H4 (cell line): Measurements from ENCODE around the gene HAPLN2. TPM values are rescaled to one million over a fixed set of nuclear protein-coding genes. Genes with fewer than 3 reads are reported as not detected.
A peak's percentile ranks its signal among the peaks of the same experiment; 100 is the strongest.
"Not testable (repeated sequence)": the region's sequence is repeated elsewhere in the genome, so short reads cannot be mapped to it uniquely, and the experiment has no call there.

Experiments
- DNase-seq: peaks from one replicate; pipeline ENCODE4 v3.0.0-alpha.2; 2015; ENCODE audit warnings: low spot score
- total RNA-seq: library from RNA; depleted of rRNA; stranded (reverse); fragments of >200 nt; shearing (Covaris generic); gene quantifications from 2 replicates; pipeline ENCODE4 v1.2.3, GENCODE V29; 2014

Gene HAPLN2
- total RNA-seq, 1 experiment from 2014 or later = not detected

- DNase-seq = peak; percentile 37
Measured at GRCh38 chr1:156591432-156592157, 27.6 kb upstream of the HAPLN2 start, which contains the start of gene NAXE. TSS of gene NAXE (plus strand) at chr1:156591776. CDS start at chr1:156591805, 29 bp downstream.

GRCh38 chr1:156592158-156592909 is 26.9 kb upstream of the HAPLN2 start:
- no peak for DNase-seq

GRCh38 chr1:156592910-156593660 is 26.1 kb upstream of the HAPLN2 start:
- DNase-seq = no peak

- DNase-seq = no peak
Measured at GRCh38 chr1:156593661-156593989, 25.6 kb upstream of the HAPLN2 start.

GRCh38 chr1:156594190-156594589 is 25.0 kb upstream of the HAPLN2 start:
- DNase-seq = no peak

- no peak for DNase-seq
Measured at GRCh38 chr1:156595016-156595415, 24.2 kb upstream of the HAPLN2 start.

GRCh38 chr1:156596426-156596825 is 22.8 kb upstream of the HAPLN2 start:
- no peak for DNase-seq

- DNase-seq = no peak
Measured at GRCh38 chr1:156598125-156598524, 21.1 kb upstream of the HAPLN2 start.

- no peak for DNase-seq
Measured at GRCh38 chr1:156598731-156599432, 20.3 kb upstream of the HAPLN2 start.

GRCh38 chr1:156599811-156600210 is 19.4 kb upstream of the HAPLN2 start:
- DNase-seq = no peak

GRCh38 chr1:156600733-156601121 is 18.5 kb upstream of the HAPLN2 start:
- no peak for DNase-seq

- DNase-seq = peak; percentile 85
Measured at GRCh38 chr1:156601122-156601830, 17.9 kb upstream of the HAPLN2 start, which contains the start of gene GPATCH4. TSS of gene GPATCH4 (minus strand) at chr1:156601479.

- no peak for DNase-seq
Measured at GRCh38 chr1:156601892-156602291, 17.3 kb upstream of the HAPLN2 start.

- DNase-seq = no peak
Measured at GRCh38 chr1:156602557-156602993, 16.6 kb upstream of the HAPLN2 start.

GRCh38 chr1:156607344-156607743 is 11.9 kb upstream of the HAPLN2 start:
- not testable (repeated sequence) for DNase-seq

GRCh38 chr1:156608036-156608674 is 11.1 kb upstream of the HAPLN2 start:
- peak; percentile 74 for DNase-seq

GRCh38 chr1:156608981-156609380 is 10.2 kb upstream of the HAPLN2 start:
- no peak for DNase-seq

- DNase-seq = not testable (repeated sequence)
Measured at GRCh38 chr1:156610072-156610471, 9.1 kb upstream of the HAPLN2 start.

- DNase-seq = no peak
Measured at GRCh38 chr1:156612666-156613065, 6.5 kb upstream of the HAPLN2 start.

- DNase-seq = no peak
Measured at GRCh38 chr1:156615946-156616345, 3.3 kb upstream of the HAPLN2 start.

- DNase-seq = peak; percentile 38
Measured at GRCh38 chr1:156616463-156616862, 2.8 kb upstream of the HAPLN2 start.
